Upper lobe of left lung (tissue), 4 donors: ENCODE data around the gene SPEF2.

Experiments used
- POLR2AphosphoS5 ChIP-seq, 2 donors: sonication (generic); formaldehyde crosslinking; IDR thresholded peaks; one replicate each; pipeline ENCODE4 v1.5.1; 2017; ENCODE audit warnings: antibody characterized with exemption in 2 of 2
- TF ChIP-seq, protein P1 (sequence below), 6 experiments: fragments of 450-650 bp in 4 of 6; fragments of 200-600 bp in 2 of 6; sonication (generic) in 2 of 6; IDR thresholded peaks; one replicate each; pipeline ENCODE4 v1.5.1; 2016 to 2019; ENCODE audit warnings: antibody characterized with exemption in 6 of 6

- TF ChIP-seq, protein P1, sequence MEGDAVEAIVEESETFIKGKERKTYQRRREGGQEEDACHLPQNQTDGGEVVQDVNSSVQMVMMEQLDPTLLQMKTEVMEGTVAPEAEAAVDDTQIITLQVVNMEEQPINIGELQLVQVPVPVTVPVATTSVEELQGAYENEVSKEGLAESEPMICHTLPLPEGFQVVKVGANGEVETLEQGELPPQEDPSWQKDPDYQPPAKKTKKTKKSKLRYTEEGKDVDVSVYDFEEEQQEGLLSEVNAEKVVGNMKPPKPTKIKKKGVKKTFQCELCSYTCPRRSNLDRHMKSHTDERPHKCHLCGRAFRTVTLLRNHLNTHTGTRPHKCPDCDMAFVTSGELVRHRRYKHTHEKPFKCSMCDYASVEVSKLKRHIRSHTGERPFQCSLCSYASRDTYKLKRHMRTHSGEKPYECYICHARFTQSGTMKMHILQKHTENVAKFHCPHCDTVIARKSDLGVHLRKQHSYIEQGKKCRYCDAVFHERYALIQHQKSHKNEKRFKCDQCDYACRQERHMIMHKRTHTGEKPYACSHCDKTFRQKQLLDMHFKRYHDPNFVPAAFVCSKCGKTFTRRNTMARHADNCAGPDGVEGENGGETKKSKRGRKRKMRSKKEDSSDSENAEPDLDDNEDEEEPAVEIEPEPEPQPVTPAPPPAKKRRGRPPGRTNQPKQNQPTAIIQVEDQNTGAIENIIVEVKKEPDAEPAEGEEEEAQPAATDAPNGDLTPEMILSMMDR (IDR thresholded peaks at IDR 0.05): no peak
- no peak for TF ChIP-seq POLR2AphosphoS5 (IDR thresholded peaks at IDR 0.05)
These were observed 607 bp downstream of the SPEF2 start for GRCh38 chr5:35618304-35618636.
